Activated B cell treated with CpG ODN at 0.5 μM for 24 hours (primary cell): ENCODE measurements around the gene SLFNL1. TPM values are rescaled to one million over a fixed set of nuclear protein-coding genes. Genes with fewer than 3 reads are reported as not detected.

ENCODE experiments used
- ATAC-seq: fragments of 200-7000 bp; cut with Tn5 transposase; one replicate; pipeline ENCODE4 v1.10.0; 2021; ENCODE audit warnings: low read depth, mild to moderate bottlenecking, moderate library complexity
- CTCF ChIA-PET: fragments of 350-600 bp; sonication (Branson Sonifier 250); formaldehyde crosslinking; loops from one replicate; lab custom pipeline; 2021; ENCODE audit warnings: antibody characterized with exemption; lab: Charles Lee
- POLR2A ChIA-PET: fragments of 350-600 bp; sonication (Branson Sonifier 250); formaldehyde crosslinking; loops from one replicate; lab custom pipeline; 2021; ENCODE audit warnings: antibody characterized with exemption; lab: Charles Lee
- DNase-seq: peaks from one replicate; pipeline ENCODE4 v3.0.0; 2022
- H3K27ac Mint-ChIP-seq: one replicate; pipeline ENCODE4 v1.8.0; 2020; ENCODE audit warnings: mixed read lengths
- H3K27me3 Mint-ChIP-seq: one replicate; pipeline ENCODE4 v1.8.0; 2021; ENCODE audit warnings: mixed read lengths
- H3K36me3 Mint-ChIP-seq: one replicate; pipeline ENCODE4 v1.8.0; 2021; ENCODE audit warnings: low read depth, mixed read lengths
- H3K4me1 Mint-ChIP-seq: one replicate; pipeline ENCODE4 v1.8.0; 2021; ENCODE audit warnings: mixed read lengths
- H3K4me3 Mint-ChIP-seq: one replicate; pipeline ENCODE4 v1.8.0; 2020; ENCODE audit warnings: mild to moderate bottlenecking, mixed read lengths
- H3K9me3 Mint-ChIP-seq: one replicate; pipeline ENCODE4 v1.8.0; 2020; ENCODE audit warnings: mixed read lengths
- CTCF ChIP-seq: fragments of 200-600 bp; IDR thresholded peaks from one replicate; pipeline ENCODE4 v1.8.0; 2022; ENCODE audit warnings: antibody characterized with exemption, mild to moderate bottlenecking
- intact Hi-C: fragments of 100-400 bp; cut with micrococcal nuclease; formaldehyde crosslinking; loops from one replicate; pipeline ENCODE4 v1.15.1; 2024
- total RNA-seq: library from RNA; stranded (reverse); gene quantifications from 2 replicates; pipeline ENCODE4 v1.2.3, GENCODE V29; 2022

SLFNL1 gene
- total RNA-seq, 1 donor from 2014 or later: 0.47 TPM

DNA sequence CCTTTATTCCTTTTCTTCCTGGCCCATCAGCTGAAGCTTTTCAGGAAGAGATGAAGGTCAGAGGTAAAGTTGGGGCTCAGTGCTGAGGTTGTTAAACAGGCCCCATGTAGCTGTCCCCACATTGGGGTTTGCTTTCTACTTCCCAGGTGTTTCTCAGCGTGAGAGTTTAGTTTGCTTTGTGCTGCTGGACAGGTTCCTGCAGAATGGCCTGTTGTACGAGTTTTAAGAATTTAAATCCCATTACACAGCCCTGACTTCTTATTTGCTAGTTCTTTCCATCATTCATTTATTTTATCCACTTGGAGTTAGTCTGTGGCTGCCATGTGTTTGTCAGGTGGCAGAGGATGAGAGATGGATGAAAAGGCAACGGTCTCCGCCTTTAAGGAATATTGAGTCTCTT lies 22.9 kb downstream of the SLFNL1 start:
- no peaks in the 10 kb centered on the region for H3K9me3 Mint-ChIP-seq
- no peak overlapping the region for H3K4me3 Mint-ChIP-seq
- ChIA-PET CTCF (no interaction called here), POLR2A (no interaction called here)
- peaks cover 87% of the 10 kb centered on the region for H3K36me3 Mint-ChIP-seq
- intact Hi-C loops: no loop called here
- TF ChIP-seq CTCF: no peak
- peaks cover 11% of the 10 kb centered on the region for H3K4me1 Mint-ChIP-seq
- ATAC-seq (no peak), DNase-seq (no peak)
- no peaks in the 10 kb centered on the region for H3K27me3 Mint-ChIP-seq
- H3K27ac Mint-ChIP-seq: no peak overlapping the region

- no peak for ATAC-seq
- H3K36me3 Mint-ChIP-seq: peaks cover 82% of the 10 kb centered on the region
- intact Hi-C loops: no loop called here
- ChIA-PET CTCF (no interaction called here), POLR2A (interaction anchor here (0.9 kb wide), 1 partner anchor 17 kb away, joined by 3 read pairs; no protein-coding TSS in a partner anchor)
- H3K27ac Mint-ChIP-seq: no peak overlapping the region
- DNase-seq: no peak
- no peaks in the 10 kb centered on the region for H3K4me1 Mint-ChIP-seq
- TF ChIP-seq CTCF: no peak
- no peaks in the 10 kb centered on the region for H3K9me3 Mint-ChIP-seq
- no peaks in the 10 kb centered on the region for H3K27me3 Mint-ChIP-seq
- no peak overlapping the region for H3K4me3 Mint-ChIP-seq
These were observed 24.4 kb downstream of the SLFNL1 start for GRCh38 chr1:40997096-40997495.

DNA sequence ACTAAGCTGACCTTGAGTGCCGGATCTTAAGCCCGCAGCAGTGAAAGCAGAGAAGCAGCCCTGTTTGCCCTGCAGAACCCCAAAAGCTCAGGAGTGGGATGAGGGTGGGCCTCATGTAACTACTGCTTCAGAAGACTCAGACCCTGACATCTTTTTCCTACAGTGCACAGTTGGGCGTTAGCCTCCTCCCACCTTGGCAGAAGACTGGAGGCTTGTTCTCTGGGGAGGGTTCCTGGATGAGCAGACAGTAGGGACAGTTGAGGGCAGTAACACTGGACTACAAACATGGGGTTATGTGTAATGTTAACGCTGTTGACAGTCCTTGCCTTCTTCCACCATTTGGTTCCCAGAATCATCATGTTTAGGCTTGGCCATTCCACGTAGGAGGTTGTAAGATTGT lies 32.5 kb downstream of the SLFNL1 start:
- ATAC-seq: no peak
- Mint-ChIP-seq H3K27ac (no peak overlapping the region), H3K36me3 (peaks cover 96% of the 10 kb centered on the region), H3K4me3 (no peak overlapping the region), H3K27me3 (no peaks in the 10 kb centered on the region), H3K4me1 (no peaks in the 10 kb centered on the region), H3K9me3 (no peaks in the 10 kb centered on the region)
- no peak for TF ChIP-seq CTCF
- intact Hi-C loops: no loop called here
- ChIA-PET POLR2A (no interaction called here), CTCF (no interaction called here)
- DNase-seq: no peak

DNA sequence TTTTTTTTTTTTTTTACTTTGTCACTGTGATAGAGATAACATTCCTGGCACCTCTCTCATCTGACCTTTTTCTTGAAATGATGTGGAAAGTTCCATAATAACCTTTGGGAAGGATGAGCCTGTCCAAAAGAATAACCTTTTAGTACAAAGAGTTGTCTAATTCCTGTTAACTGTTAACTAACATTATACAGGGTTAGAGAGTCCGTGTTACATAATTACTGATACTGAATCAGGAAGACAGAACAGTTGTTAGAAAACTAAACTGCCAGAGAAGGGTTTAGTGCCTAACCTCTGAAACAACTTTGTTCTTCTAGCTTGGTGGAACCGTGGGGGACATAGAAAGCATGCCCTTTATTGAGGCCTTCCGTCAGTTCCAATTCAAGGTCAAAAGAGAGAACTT lies 33.2 kb downstream of the SLFNL1 start:
- no peaks in the 10 kb centered on the region for H3K9me3 Mint-ChIP-seq

More for the DNA sequence above, 33.2 kb downstream of the SLFNL1 start:
- no peak for ATAC-seq
- no peak for TF ChIP-seq CTCF
- Mint-ChIP-seq H3K27me3 (no peaks in the 10 kb centered on the region), H3K27ac (no peak overlapping the region), H3K36me3 (peaks cover 95% of the 10 kb centered on the region), H3K4me3 (no peak overlapping the region), H3K4me1 (no peaks in the 10 kb centered on the region)
- ChIA-PET CTCF (no interaction called here), POLR2A (no interaction called here)
- intact Hi-C loops: no loop called here
- DNase-seq: no peak
